BLaER1 (cell line): Measurements from ENCODE around the gene USP9Y.

ENCODE experiments used
- H3K27ac ChIP-seq: shearing (Covaris generic); formaldehyde crosslinking; 2 replicates; pipeline ENCODE4 v1.8.1; 2022
- H3K27me3 ChIP-seq: shearing (Covaris generic); formaldehyde crosslinking; 2 replicates; pipeline ENCODE4 v1.8.1; 2022
- H3K36me3 ChIP-seq: shearing (Covaris generic); formaldehyde crosslinking; 2 replicates; pipeline ENCODE4 v1.8.1; 2022
- H3K4me1 ChIP-seq: shearing (Covaris generic); formaldehyde crosslinking; 2 replicates; pipeline ENCODE4 v1.8.1; 2022
- H3K4me2 ChIP-seq: shearing (Covaris generic); formaldehyde crosslinking; 2 replicates; pipeline ENCODE4 v1.8.1; 2022
- H3K4me3 ChIP-seq: shearing (Covaris generic); formaldehyde crosslinking; 2 replicates; pipeline ENCODE4 v1.8.1; 2022
- H3K9ac ChIP-seq: shearing (Covaris generic); formaldehyde crosslinking; 2 replicates; pipeline ENCODE4 v1.8.1; 2022
- H3K9me3 ChIP-seq: shearing (Covaris generic); formaldehyde crosslinking; 2 replicates; pipeline ENCODE4 v1.8.1; 2022
- H4K20me1 ChIP-seq: shearing (Covaris generic); formaldehyde crosslinking; 2 replicates; pipeline ENCODE4 v1.8.1; 2022
- Cebpa-rat ChIP-seq: shearing (Covaris generic); IDR thresholded peaks from 2 replicates; pipeline ENCODE4 v1.8.1; 2022

Gene USP9Y

DNA sequence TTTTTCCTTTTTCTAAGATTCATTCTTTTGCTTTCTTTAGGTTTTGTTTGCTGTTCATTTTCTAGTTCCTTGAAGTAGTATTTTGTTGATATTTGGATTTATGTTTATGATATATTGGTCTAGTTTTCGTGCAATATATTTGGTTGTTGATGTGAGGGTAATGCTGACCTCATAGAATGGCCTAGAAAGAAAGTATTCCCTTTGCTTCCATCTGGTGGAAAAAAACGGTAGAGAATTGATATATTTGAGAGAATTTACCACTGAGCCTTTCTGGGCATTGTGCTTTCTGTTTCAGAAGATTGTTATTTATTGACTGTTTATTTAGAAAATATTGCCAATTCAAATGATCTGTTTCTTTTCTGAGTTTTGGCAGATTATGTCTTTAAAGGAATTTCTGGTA is 9.4 kb downstream of the USP9Y start:
- no peaks in the 10 kb centered on the region for H3K9me3 ChIP-seq
- no peaks in the 10 kb centered on the region for H3K27me3 ChIP-seq
- H3K27ac ChIP-seq = no peak overlapping the region
- no peak for TF ChIP-seq Cebpa-rat
- no peak overlapping the region for H3K4me3 ChIP-seq
- H3K4me1 ChIP-seq = no peaks in the 10 kb centered on the region
- H3K9ac ChIP-seq = no peak overlapping the region
- H3K36me3 ChIP-seq = no peaks in the 10 kb centered on the region
- H3K4me2 ChIP-seq = no peak overlapping the region
- H4K20me1 ChIP-seq = no peaks in the 10 kb centered on the region

DNA sequence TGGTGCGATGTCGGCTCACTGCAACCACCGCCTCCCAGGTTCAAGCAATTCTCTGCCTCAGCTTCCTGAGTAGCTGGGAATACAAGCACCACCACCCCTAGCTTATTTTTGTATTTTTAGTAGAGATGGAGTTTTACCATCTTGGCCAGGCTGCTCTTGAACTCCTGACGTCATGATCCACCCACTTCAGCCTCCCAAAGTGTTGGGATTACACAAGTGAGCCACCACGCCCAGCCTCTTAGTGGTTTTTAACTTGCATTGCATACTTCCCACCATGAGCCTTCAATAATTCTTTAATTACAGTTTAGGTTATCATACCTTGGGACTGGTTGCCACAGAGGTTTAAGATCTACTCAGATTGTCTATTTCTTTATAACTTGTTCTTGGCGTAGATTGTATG is 14.3 kb downstream of the USP9Y start:
- Histone ChIP-seq H3K36me3 (no peaks in the 10 kb centered on the region), H3K9me3 (no peaks in the 10 kb centered on the region), H3K27me3 (no peaks in the 10 kb centered on the region), H3K9ac (no peak overlapping the region), H4K20me1 (no peaks in the 10 kb centered on the region), H3K27ac (no peak overlapping the region), H3K4me2 (no peak overlapping the region), H3K4me1 (no peaks in the 10 kb centered on the region), H3K4me3 (no peak overlapping the region)
- TF ChIP-seq Cebpa-rat = no peak

DNA sequence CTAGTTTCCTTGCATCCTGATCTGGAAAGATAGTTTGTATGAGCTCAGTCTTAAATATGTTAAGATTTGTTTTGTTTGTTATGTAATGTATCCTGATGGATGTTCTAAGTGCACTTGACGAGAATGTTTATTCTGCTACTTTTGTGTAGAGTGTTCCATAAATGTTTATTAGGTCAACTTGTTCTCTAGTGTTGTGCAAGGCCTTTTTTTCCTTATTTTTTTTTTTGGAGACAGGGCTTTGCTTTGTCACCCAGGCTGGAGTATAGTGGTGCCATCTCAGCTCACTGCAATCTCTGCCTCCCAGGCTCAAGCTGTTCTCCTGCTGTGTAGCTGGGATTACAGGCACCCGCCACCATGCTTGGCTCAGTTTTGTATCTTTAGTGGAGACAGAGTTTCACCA is 28.7 kb downstream of the USP9Y start:
- Histone ChIP-seq H3K4me3 (no peak overlapping the region), H3K9ac (no peak overlapping the region), H4K20me1 (no peaks in the 10 kb centered on the region), H3K36me3 (no peaks in the 10 kb centered on the region), H3K27ac (no peak overlapping the region), H3K9me3 (no peaks in the 10 kb centered on the region), H3K4me2 (no peak overlapping the region), H3K4me1 (no peaks in the 10 kb centered on the region), H3K27me3 (no peaks in the 10 kb centered on the region)
- no peak for TF ChIP-seq Cebpa-rat

DNA sequence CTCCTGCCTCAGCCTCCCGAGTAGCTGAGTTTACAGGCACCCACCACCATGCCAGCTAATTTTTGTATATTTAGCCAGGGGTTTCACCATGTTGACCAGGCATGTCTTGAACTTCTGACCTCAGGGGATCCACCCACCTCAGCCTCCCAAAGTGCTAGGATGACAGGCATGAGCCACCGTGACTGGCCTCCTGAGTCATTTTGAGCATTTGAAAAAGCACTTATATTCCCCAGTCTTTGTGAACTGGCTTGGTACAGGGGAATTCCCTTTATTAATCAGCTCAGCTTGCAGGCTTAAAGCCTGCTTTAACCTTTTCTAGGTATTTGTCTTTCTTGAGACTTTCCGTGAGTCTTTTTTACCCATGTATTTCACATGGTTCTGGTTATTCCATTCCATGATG is 32.6 kb downstream of the USP9Y start:
- Histone ChIP-seq H3K9ac (no peak overlapping the region), H3K4me2 (no peak overlapping the region)

DNA sequence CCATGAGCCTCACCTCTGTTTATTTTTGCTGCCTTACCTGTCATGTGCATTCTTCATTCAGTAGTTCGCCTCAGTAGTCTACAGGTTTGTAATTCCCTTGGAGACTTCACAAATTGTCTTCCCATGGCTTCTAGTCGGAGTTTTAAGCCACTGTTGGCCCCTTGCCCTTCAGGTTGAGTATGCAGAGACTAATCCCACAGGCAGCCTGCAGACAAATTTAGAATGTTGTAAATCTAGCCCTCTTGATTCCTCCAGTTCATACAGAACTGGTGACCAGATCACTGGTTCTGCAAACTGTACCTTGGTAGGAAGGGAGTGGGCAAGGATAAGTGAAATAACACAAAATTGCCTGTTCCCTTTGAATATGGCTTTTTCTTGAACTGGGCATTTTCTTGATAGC is 33.0 kb downstream of the USP9Y start:
- no peak overlapping the region for H3K4me3 ChIP-seq
- H3K9me3 ChIP-seq = no peaks in the 10 kb centered on the region
- no peak for TF ChIP-seq Cebpa-rat
- no peaks in the 10 kb centered on the region for H3K36me3 ChIP-seq
- no peaks in the 10 kb centered on the region for H4K20me1 ChIP-seq
- H3K4me1 ChIP-seq = no peaks in the 10 kb centered on the region
- no peaks in the 10 kb centered on the region for H3K27me3 ChIP-seq
- no peak overlapping the region for H3K9ac ChIP-seq
- no peak overlapping the region for H3K27ac ChIP-seq
- no peak overlapping the region for H3K4me2 ChIP-seq

More for the DNA sequence above, 32.6 kb downstream of the USP9Y start:
- no peaks in the 10 kb centered on the region for H3K27me3 ChIP-seq
- no peak overlapping the region for H3K4me3 ChIP-seq
- H3K9me3 ChIP-seq = no peaks in the 10 kb centered on the region
- no peak for TF ChIP-seq Cebpa-rat
- no peak overlapping the region for H3K27ac ChIP-seq
- H4K20me1 ChIP-seq = no peaks in the 10 kb centered on the region
- no peaks in the 10 kb centered on the region for H3K36me3 ChIP-seq
- H3K4me1 ChIP-seq = no peaks in the 10 kb centered on the region

DNA sequence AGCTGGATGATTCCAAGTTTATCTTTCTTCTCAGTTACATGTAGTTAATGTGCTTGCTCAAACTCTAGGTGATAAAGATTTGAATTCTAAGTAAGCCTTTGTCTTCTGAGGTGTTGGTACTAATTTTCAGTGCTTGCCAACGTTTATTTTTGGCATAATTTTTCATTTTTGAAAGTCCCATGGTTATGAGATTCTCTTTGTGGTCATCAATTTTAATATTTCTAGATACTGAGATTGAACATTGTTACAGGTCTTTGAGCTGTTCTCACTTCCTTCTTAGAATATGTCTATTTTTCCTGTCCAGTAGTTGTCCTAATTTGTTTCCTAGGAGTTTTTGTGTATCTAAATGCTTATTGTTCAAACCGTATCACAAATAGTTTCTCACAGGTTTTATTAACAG is 40.4 kb downstream of the USP9Y start:
- Histone ChIP-seq H3K36me3 (no peaks in the 10 kb centered on the region), H3K4me3 (no peak overlapping the region), H4K20me1 (no peaks in the 10 kb centered on the region), H3K9me3 (no peaks in the 10 kb centered on the region), H3K27me3 (no peaks in the 10 kb centered on the region), H3K4me2 (no peak overlapping the region), H3K27ac (no peak overlapping the region), H3K9ac (no peak overlapping the region), H3K4me1 (no peaks in the 10 kb centered on the region)
- no peak for TF ChIP-seq Cebpa-rat

DNA sequence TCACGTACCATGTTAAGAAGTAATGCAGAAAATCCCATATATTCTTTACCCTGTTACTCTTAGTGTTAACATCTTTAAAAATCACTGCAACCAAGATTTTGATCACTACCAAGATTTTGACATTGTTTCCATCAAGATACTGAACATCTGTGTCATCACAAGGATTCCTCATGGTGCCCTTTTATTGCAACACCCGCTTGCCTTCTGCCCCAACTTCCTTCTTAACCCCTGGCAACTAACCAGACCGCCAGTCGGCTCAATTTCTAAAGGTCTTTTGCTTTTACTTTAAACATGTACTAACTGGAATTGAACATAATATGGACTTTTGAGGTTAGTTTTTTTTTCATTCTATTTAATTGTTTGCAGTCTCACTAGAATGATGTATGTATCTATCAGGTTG is 41.7 kb downstream of the USP9Y start:
- H3K4me1 ChIP-seq = no peaks in the 10 kb centered on the region
- H3K4me3 ChIP-seq = no peak overlapping the region
- no peak overlapping the region for H3K9ac ChIP-seq
- H3K27ac ChIP-seq = no peak overlapping the region
- no peaks in the 10 kb centered on the region for H4K20me1 ChIP-seq
- H3K4me2 ChIP-seq = no peak overlapping the region
- no peaks in the 10 kb centered on the region for H3K36me3 ChIP-seq
- TF ChIP-seq Cebpa-rat = no peak
- no peaks in the 10 kb centered on the region for H3K9me3 ChIP-seq
- no peaks in the 10 kb centered on the region for H3K27me3 ChIP-seq

DNA sequence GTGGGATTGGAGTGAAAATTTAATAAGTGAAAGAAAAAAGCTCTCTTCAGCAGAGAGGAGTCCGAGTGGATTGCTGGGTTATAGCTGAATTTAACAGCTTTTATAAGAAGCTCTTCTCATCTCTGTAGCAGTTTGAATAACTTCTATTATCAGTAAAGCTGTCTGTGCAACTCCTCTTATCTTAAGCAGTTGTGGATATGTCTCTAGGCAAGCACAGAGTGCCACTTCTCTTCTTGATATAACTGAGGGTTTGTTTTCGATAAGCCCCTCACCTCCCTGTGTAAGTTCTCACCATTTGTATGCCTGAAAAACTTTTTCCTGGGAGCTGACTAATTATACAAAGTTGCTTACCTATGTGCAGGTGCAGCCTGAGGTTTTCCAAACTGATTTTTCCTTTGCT is 43.1 kb downstream of the USP9Y start:
- H3K4me1 ChIP-seq = no peaks in the 10 kb centered on the region
- no peak for TF ChIP-seq Cebpa-rat
- no peaks in the 10 kb centered on the region for H3K27me3 ChIP-seq
- H4K20me1 ChIP-seq = no peaks in the 10 kb centered on the region
- H3K36me3 ChIP-seq = no peaks in the 10 kb centered on the region
- no peak overlapping the region for H3K4me3 ChIP-seq
- no peak overlapping the region for H3K4me2 ChIP-seq
- H3K9ac ChIP-seq = no peak overlapping the region
- no peak overlapping the region for H3K27ac ChIP-seq
- no peaks in the 10 kb centered on the region for H3K9me3 ChIP-seq

DNA sequence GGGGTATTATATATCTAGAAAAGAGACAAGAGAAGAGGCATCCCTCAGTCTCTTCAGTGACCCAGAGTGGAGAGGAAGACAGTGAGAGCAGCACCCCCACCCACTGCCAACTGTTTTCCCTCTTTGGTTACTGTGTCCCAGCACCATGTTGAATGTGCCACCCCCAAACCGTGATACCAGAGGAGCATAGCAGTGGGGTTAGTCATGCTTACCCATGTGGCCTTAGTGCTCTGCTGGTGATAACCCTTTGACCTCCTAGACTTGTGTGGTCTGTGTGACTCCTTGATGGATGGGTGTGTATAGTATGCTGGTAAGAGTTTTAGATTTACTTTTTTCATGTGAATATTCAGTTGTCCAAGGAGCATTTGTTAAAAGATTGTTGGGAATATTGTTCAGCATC is 48.3 kb downstream of the USP9Y start:
- Histone ChIP-seq H3K4me3 (no peak overlapping the region), H3K9me3 (no peaks in the 10 kb centered on the region), H3K4me1 (no peaks in the 10 kb centered on the region), H3K9ac (no peak overlapping the region), H3K27ac (no peak overlapping the region), H3K4me2 (no peak overlapping the region), H3K27me3 (no peaks in the 10 kb centered on the region), H3K36me3 (no peaks in the 10 kb centered on the region), H4K20me1 (no peaks in the 10 kb centered on the region)
- no peak for TF ChIP-seq Cebpa-rat

DNA sequence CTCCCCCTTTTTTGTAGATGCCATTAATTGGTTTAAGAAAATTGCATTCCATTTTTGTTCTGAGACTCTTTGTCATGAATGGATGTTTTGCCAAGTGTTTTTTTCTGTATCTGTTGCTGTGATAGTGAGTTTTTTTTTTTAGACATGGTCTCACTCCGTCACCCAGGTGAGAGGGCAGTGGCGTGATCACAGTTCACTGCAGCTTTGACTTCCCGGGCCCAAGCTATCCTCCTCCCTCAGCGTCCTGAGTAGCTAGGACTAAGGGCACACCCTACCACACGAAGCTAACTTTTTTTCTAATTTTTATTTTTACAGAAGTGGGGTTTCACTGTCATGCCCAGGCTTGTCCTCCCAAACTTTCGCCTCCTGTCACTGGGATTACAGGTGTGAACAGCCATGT is 51.8 kb downstream of the USP9Y start:
- TF ChIP-seq Cebpa-rat = no peak
- no peak overlapping the region for H3K9ac ChIP-seq

DNA sequence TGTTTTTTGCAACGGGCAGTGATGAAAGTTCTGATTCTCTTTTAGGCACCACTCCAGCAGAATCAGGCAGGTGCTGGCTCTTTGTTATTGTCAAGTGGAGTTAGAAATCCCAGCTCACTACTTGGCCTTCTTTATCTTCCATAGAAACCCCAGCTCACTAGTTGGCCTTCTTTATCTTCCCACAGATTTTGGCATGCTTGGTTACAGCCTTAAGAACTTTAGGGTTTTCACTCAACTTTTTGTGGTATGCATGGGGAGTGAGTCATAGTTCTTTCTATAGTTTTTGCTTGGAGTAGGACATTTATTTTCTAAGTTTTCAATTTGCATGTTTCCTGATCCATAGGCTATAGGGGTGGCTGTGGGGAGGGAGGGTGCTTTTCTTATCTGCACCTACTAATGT is 55.0 kb downstream of the USP9Y start:
- H3K27ac ChIP-seq = no peak overlapping the region
- H3K9ac ChIP-seq = no peak overlapping the region
- H3K4me1 ChIP-seq = no peaks in the 10 kb centered on the region
- no peak overlapping the region for H3K4me3 ChIP-seq
- TF ChIP-seq Cebpa-rat = no peak
- no peaks in the 10 kb centered on the region for H3K36me3 ChIP-seq
- H4K20me1 ChIP-seq = no peaks in the 10 kb centered on the region
- no peak overlapping the region for H3K4me2 ChIP-seq
- H3K27me3 ChIP-seq = no peaks in the 10 kb centered on the region
- no peaks in the 10 kb centered on the region for H3K9me3 ChIP-seq

More for the DNA sequence above, 51.8 kb downstream of the USP9Y start:
- Histone ChIP-seq H3K4me2 (no peak overlapping the region), H4K20me1 (no peaks in the 10 kb centered on the region), H3K4me1 (no peaks in the 10 kb centered on the region), H3K36me3 (no peaks in the 10 kb centered on the region), H3K9me3 (no peaks in the 10 kb centered on the region), H3K27me3 (no peaks in the 10 kb centered on the region), H3K27ac (no peak overlapping the region), H3K4me3 (no peak overlapping the region)
